CD14-positive monocyte (primary cell): ENCODE results near the gene KIAA1755. TPM values are rescaled to one million over a fixed set of nuclear protein-coding genes. Genes with fewer than 3 reads are reported as not detected.
A peak's percentile ranks its signal among the peaks of the same experiment; 100 is the strongest.

Experiments used
- DNase-seq, 3 donors: peaks; one replicate each; pipeline ENCODE4 v3.0.0-alpha.2; 2011 to 2022
- H2AFZ ChIP-seq: 2 replicates; pipeline ENCODE4 v1.6.0; 2012; ENCODE audit warnings: mild to moderate bottlenecking, low read depth, low read length, inconsistent platforms; ENCODE audit not compliant: insufficient read depth, poor library complexity, severe bottlenecking
- H3K27ac ChIP-seq, 2 donors: 1 replicate in 1 of 2; 2 replicates in 1 of 2; pipeline ENCODE4 v1.5.1; 2012 to 2013; ENCODE audit warnings: low read length in 2 of 2, control low read depth in 1 of 2, inconsistent platforms in 1 of 2, low read depth in 1 of 2, mild to moderate bottlenecking in 1 of 2
- H3K27me3 ChIP-seq, 2 donors: one replicate each; pipeline versions ENCODE4 v1.6.0 to v1.6.1; 2011 to 2013; ENCODE audit warnings: low read length in 2 of 2; ENCODE audit not compliant: control insufficient read depth in 2 of 2, insufficient read depth in 2 of 2
- H3K36me3 ChIP-seq, 2 donors: replicated peaks in 1 of 2; 1 replicate in 1 of 2; 2 replicates in 1 of 2; pipeline versions ENCODE4 v1.5.1 to v1.6.1; 2012 to 2013; ENCODE audit warnings: low read length in 2 of 2, control low read depth in 1 of 2, inconsistent platforms in 1 of 2, mild to moderate bottlenecking in 1 of 2; ENCODE audit not compliant: insufficient read depth in 2 of 2, control insufficient read depth in 1 of 2
- H3K4me1 ChIP-seq, 2 donors: 1 replicate in 1 of 2; 2 replicates in 1 of 2; pipeline versions ENCODE4 v1.5.1 to v1.6.1; 2012 to 2013; ENCODE audit warnings: low read length in 2 of 2, control low read depth in 1 of 2, inconsistent platforms in 1 of 2, mild to moderate bottlenecking in 1 of 2, moderate library complexity in 1 of 2; ENCODE audit not compliant: insufficient read depth in 2 of 2, control insufficient read depth in 1 of 2
- H3K4me2 ChIP-seq: replicated peaks from 2 replicates; pipeline ENCODE3; 2012; ENCODE audit warnings: low read length, moderate library complexity, mild to moderate bottlenecking; ENCODE audit not compliant: poor library complexity, severe bottlenecking; ENCODE audit errors: extremely low read depth
- H3K4me3 ChIP-seq, 3 experiments: fragments of 200-600 bp in 1 of 3; sonication (generic) in 1 of 3; replicated peaks in 1 of 3; 1 replicate in 2 of 3; 2 replicates in 1 of 3; pipeline ENCODE4 v1.5.1; 2011 to 2013; ENCODE audit warnings: low read length in 3 of 3, mild to moderate bottlenecking in 3 of 3, control low read depth in 2 of 3, low read depth in 2 of 3, inconsistent platforms in 1 of 3, moderate library complexity in 1 of 3
- H3K79me2 ChIP-seq: 2 replicates; pipeline ENCODE4 v1.6.0; 2012; ENCODE audit warnings: mild to moderate bottlenecking, control low read depth, inconsistent platforms, low read length, moderate library complexity; ENCODE audit not compliant: insufficient read depth
- H3K9ac ChIP-seq: 2 replicates; pipeline ENCODE4 v1.6.0; 2017; ENCODE audit warnings: low read length, mild to moderate bottlenecking; ENCODE audit not compliant: insufficient read depth, poor library complexity, severe bottlenecking
- H3K9me3 ChIP-seq, 2 donors: replicated peaks in 1 of 2; 1 replicate in 1 of 2; 2 replicates in 1 of 2; pipeline versions ENCODE4 v1.5.1 to v1.6.1; 2012 to 2013; ENCODE audit warnings: low read length in 2 of 2, control low read depth in 1 of 2; ENCODE audit not compliant: control insufficient read depth in 1 of 2, insufficient read depth in 1 of 2
- H4K20me1 ChIP-seq: 2 replicates; pipeline ENCODE4 v1.6.0; 2012; ENCODE audit warnings: mild to moderate bottlenecking, low read length, control low read depth, moderate library complexity; ENCODE audit not compliant: insufficient read depth
- H3K27ac Mint-ChIP-seq, 7 donors: one replicate each; pipeline ENCODE4 v1.8.0; 2020; ENCODE audit warnings: mild to moderate bottlenecking in 7 of 7, mixed read lengths in 7 of 7, moderate library complexity in 6 of 7, inconsistent platforms in 2 of 7
- H3K27me3 Mint-ChIP-seq, 3 donors: one replicate each; pipeline ENCODE4 v1.8.0; 2021 to 2022; ENCODE audit warnings: low read depth in 3 of 3, mild to moderate bottlenecking in 3 of 3, mixed read lengths in 3 of 3, moderate library complexity in 3 of 3, inconsistent platforms in 1 of 3
- H3K36me3 Mint-ChIP-seq, 2 donors: one replicate each; pipeline ENCODE4 v1.8.0; 2020; ENCODE audit warnings: mixed read lengths in 2 of 2, inconsistent platforms in 1 of 2, mild to moderate bottlenecking in 1 of 2
- H3K4me1 Mint-ChIP-seq: one replicate; pipeline ENCODE4 v1.8.0; 2020; ENCODE audit warnings: mild to moderate bottlenecking, mixed read lengths
- H3K4me3 Mint-ChIP-seq, 2 donors: one replicate each; pipeline ENCODE4 v1.8.0; 2020; ENCODE audit warnings: mild to moderate bottlenecking in 2 of 2, mixed read lengths in 2 of 2, moderate library complexity in 1 of 2
- H3K9me3 Mint-ChIP-seq, 7 donors: one replicate each; pipeline ENCODE4 v1.8.0; 2020 to 2022; ENCODE audit warnings: mixed read lengths in 7 of 7, mild to moderate bottlenecking in 6 of 7, moderate library complexity in 6 of 7, inconsistent platforms in 2 of 7
- WGBS: methylation state at CpG from one replicate; pipeline ENCODE4 v1.1.5; 2013; ENCODE audit warnings: missing lambda C conversion rate; ENCODE audit not compliant: insufficient coverage; 5-methylcytosine and 5-hydroxymethylcytosine counted together
- intact Hi-C, 2 donors: fragments of 100-400 bp; cut with micrococcal nuclease; formaldehyde crosslinking; loops; one replicate each; pipeline versions ENCODE4 v1.15.0 to v1.15.1; 2023
- polyA plus RNA-seq, 3 donors: library from polyadenylated mRNA; depleted of rRNA in 1 of 3; unstranded in 2 of 3; stranded (reverse) in 1 of 3; fragments of 300-500 nt in 2 of 3; fragments of >200 nt in 1 of 3; fragmentation: Illumina TruSeq in 2 of 3; gene quantifications; 1 replicate in 2 of 3; 2 replicates in 1 of 3; pipeline ENCODE4 v1.2.3, GENCODE V29; 2012 to 2021
- TF ChIP-seq, protein P1 (sequence below): fragments of 200-600 bp; IDR thresholded peaks from one replicate; pipeline ENCODE4 v1.8.0; 2022; ENCODE audit warnings: antibody characterized with exemption, mild to moderate bottlenecking

The KIAA1755 gene
- polyA plus RNA-seq, 3 donors = not detected

GRCh38 chr20:38306379-38306778, 45.8 kb upstream of the KIAA1755 start:
- peaks cover 13% of the 10 kb centered on the region for H3K79me2 ChIP-seq
- H3K4me2 ChIP-seq = no peak overlapping the region
- H3K27ac ChIP-seq = no peak overlapping the region
- H4K20me1 ChIP-seq = no peaks in the 10 kb centered on the region
- peaks cover 10 to 25% (median 25%) of the 10 kb centered on the region in 3 donors for H3K27me3 Mint-ChIP-seq
- no peak overlapping the region for H2AFZ ChIP-seq
- peak overlapping the region in 4 of 7 donors; percentile 35 to 69 (median 58) for H3K27ac Mint-ChIP-seq
- H3K27me3 ChIP-seq = peaks cover 2 to 16% of the 10 kb centered on the region in 2 donors
- intact Hi-C loops = loop anchor here in 1 of 2 donors (5.0 to 10.0 kb wide), 2 partner anchors 79 to 252 kb away; no protein-coding TSS in a partner anchor
- peaks cover 67% of the 10 kb centered on the region for H3K4me1 Mint-ChIP-seq
- TF ChIP-seq, protein P1, sequence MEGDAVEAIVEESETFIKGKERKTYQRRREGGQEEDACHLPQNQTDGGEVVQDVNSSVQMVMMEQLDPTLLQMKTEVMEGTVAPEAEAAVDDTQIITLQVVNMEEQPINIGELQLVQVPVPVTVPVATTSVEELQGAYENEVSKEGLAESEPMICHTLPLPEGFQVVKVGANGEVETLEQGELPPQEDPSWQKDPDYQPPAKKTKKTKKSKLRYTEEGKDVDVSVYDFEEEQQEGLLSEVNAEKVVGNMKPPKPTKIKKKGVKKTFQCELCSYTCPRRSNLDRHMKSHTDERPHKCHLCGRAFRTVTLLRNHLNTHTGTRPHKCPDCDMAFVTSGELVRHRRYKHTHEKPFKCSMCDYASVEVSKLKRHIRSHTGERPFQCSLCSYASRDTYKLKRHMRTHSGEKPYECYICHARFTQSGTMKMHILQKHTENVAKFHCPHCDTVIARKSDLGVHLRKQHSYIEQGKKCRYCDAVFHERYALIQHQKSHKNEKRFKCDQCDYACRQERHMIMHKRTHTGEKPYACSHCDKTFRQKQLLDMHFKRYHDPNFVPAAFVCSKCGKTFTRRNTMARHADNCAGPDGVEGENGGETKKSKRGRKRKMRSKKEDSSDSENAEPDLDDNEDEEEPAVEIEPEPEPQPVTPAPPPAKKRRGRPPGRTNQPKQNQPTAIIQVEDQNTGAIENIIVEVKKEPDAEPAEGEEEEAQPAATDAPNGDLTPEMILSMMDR = no peak
- peaks cover 0 to 3% (median 3%) of the 10 kb centered on the region in 7 donors for H3K9me3 Mint-ChIP-seq
- H3K9ac ChIP-seq = no peak overlapping the region
- 88% methylated on average over 4 of the region's 6 CpGs for WGBS
- H3K36me3 Mint-ChIP-seq = peaks cover 26 to 31% of the 10 kb centered on the region in 2 donors
- no peaks in the 10 kb centered on the region for H3K9me3 ChIP-seq
- no peak for DNase-seq
- H3K4me3 Mint-ChIP-seq = peak overlapping the region in 1 of 2 donors; percentile 1
- peaks cover 4 to 20% of the 10 kb centered on the region in 2 donors for H3K36me3 ChIP-seq
- no peak overlapping the region for H3K4me3 ChIP-seq
- peaks cover 61 to 65% of the 10 kb centered on the region in 2 donors for H3K4me1 ChIP-seq

DNA sequence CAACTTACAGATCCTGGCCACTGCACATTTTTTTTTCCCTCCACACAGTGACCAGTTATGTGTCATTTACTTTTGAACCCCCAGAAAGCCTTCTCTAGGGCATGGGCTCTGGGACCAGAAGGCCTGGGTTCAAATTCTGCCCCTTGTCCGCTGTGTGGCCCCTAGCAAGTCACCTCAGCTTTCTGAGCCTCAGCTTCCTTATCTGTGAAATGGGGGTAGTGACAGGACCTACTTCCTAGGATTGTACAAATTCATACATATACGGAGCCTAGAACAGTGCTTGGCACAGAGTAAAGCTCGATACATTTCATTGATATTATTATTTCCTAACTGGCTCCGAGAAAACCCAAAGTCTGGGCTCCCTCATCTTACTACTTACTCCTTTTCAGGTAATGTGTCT, 45.0 kb upstream of the KIAA1755 start:
- no peak overlapping the region for H3K4me2 ChIP-seq
- H3K9me3 ChIP-seq = no peaks in the 10 kb centered on the region
- DNase-seq = no peak
- H3K79me2 ChIP-seq = peaks cover 13% of the 10 kb centered on the region
- peaks cover 9 to 24% (median 20%) of the 10 kb centered on the region in 3 donors for H3K27me3 Mint-ChIP-seq
- H3K27ac Mint-ChIP-seq = peak overlapping the region in 2 of 7 donors; percentile 88 to 94
- H3K36me3 ChIP-seq = peaks cover 0 to 15% of the 10 kb centered on the region in 2 donors
- H3K4me1 Mint-ChIP-seq = peaks cover 76% of the 10 kb centered on the region
- peaks cover 0 to 3% (median 3%) of the 10 kb centered on the region in 7 donors for H3K9me3 Mint-ChIP-seq
- intact Hi-C loops = loop anchor here in 1 of 2 donors (5.0 to 10.0 kb wide), 2 partner anchors 78 to 251 kb away; no protein-coding TSS in a partner anchor
- H4K20me1 ChIP-seq = no peaks in the 10 kb centered on the region
- no CpG with 5 or more reads among the region's 4 CpGs for WGBS
- H3K4me3 Mint-ChIP-seq = peak overlapping the region in 1 of 2 donors; percentile 81
- no peak overlapping the region for H3K27ac ChIP-seq
- TF ChIP-seq, protein P1 = no peak
- peaks cover 18 to 24% of the 10 kb centered on the region in 2 donors for H3K36me3 Mint-ChIP-seq
- H3K4me3 ChIP-seq = no peak overlapping the region
- H3K27me3 ChIP-seq = peaks cover 2 to 11% of the 10 kb centered on the region in 2 donors
- no peak overlapping the region for H3K9ac ChIP-seq
- no peak overlapping the region for H2AFZ ChIP-seq
- H3K4me1 ChIP-seq = peaks cover 69 to 73% of the 10 kb centered on the region in 2 donors
